GM06990 (cell line): ENCODE data around the gene PYM1.

Source experiments
- DNase-seq: peaks from one replicate; pipeline ENCODE4 v3.0.0-alpha.2; 2011; ENCODE audit not compliant: insufficient read length; ENCODE audit errors: extremely low read depth
- H3K27me3 ChIP-seq: replicated peaks from 2 replicates; pipeline ENCODE4 v1.6.0; 2011; ENCODE audit warnings: low read length; ENCODE audit not compliant: control insufficient read depth, insufficient read depth
- H3K36me3 ChIP-seq: 2 replicates; pipeline ENCODE4 v1.5.1; 2011; ENCODE audit warnings: low read length; ENCODE audit not compliant: control insufficient read depth, insufficient read depth
- H3K4me3 ChIP-seq: replicated peaks from 2 replicates; pipeline ENCODE4 v1.5.1; 2011; ENCODE audit warnings: low read depth, mild to moderate bottlenecking, control low read depth, low read length
- TF ChIP-seq, protein P1 (sequence below): IDR thresholded peaks from 2 replicates; pipeline ENCODE4 v1.5.1; 2011; ENCODE audit warnings: low read length, control low read depth, mild to moderate bottlenecking, inconsistent platforms; ENCODE audit not compliant: insufficient read depth, poor library complexity, severe bottlenecking

Gene PYM1

GRCh38 chr12:55965240-55965639, 37.5 kb upstream of the PYM1 start:
- no peak overlapping the region for H3K4me3 ChIP-seq
- TF ChIP-seq, protein P1, sequence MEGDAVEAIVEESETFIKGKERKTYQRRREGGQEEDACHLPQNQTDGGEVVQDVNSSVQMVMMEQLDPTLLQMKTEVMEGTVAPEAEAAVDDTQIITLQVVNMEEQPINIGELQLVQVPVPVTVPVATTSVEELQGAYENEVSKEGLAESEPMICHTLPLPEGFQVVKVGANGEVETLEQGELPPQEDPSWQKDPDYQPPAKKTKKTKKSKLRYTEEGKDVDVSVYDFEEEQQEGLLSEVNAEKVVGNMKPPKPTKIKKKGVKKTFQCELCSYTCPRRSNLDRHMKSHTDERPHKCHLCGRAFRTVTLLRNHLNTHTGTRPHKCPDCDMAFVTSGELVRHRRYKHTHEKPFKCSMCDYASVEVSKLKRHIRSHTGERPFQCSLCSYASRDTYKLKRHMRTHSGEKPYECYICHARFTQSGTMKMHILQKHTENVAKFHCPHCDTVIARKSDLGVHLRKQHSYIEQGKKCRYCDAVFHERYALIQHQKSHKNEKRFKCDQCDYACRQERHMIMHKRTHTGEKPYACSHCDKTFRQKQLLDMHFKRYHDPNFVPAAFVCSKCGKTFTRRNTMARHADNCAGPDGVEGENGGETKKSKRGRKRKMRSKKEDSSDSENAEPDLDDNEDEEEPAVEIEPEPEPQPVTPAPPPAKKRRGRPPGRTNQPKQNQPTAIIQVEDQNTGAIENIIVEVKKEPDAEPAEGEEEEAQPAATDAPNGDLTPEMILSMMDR: no peak
- no peaks in the 10 kb centered on the region for H3K36me3 ChIP-seq
- DNase-seq: no peak
- no peaks in the 10 kb centered on the region for H3K27me3 ChIP-seq

GRCh38 chr12:55963760-55964159, 36.1 kb upstream of the PYM1 start:
- H3K36me3 ChIP-seq: no peaks in the 10 kb centered on the region
- TF ChIP-seq, protein P1: no peak
- H3K27me3 ChIP-seq: no peaks in the 10 kb centered on the region
- H3K4me3 ChIP-seq: no peak overlapping the region
- DNase-seq: no peak

DNA sequence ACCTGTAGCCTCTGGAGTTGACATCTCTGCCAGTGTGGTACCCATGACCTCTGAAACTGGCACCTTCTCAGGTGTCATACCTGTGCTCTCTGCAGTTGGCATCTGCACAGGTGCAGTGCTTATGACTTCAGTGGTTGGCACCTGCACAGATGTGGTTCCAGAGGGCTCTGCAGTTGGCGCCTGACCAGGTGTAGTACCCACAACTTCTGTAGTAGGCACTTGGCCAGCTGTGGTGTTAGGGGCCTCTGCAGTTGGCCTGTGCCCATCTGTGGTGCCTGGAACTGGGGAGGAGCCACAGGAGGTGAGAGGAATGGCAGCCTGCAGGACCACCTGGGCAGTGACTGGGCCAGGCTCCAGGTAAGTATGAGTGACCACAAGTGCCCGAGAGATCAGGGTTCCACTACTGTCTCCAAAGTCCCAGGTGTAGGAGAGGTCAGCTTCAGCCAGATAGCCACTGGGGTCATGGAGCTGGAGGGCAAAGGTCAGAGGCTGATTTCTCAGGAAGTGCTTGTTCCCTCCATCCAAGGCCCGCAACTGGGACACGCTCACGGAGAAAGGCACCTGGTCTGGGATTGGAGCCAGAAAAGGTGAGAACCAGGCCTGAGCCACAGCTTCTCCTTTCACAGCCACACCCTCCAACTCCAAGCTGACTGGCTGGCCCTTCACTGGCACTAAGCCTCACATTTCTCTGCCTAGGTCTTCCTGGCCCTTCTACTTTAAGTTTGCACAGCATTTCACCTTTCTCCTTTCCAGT, 29.6 kb upstream of the PYM1 start:
- DNase-seq: no peak
- TF ChIP-seq, protein P1: no peak
- no peaks in the 10 kb centered on the region for H3K27me3 ChIP-seq
- H3K4me3 ChIP-seq: no peak overlapping the region
- peaks cover 14% of the 10 kb centered on the region for H3K36me3 ChIP-seq

GRCh38 chr12:55955800-55956508, 28.3 kb upstream of the PYM1 start:
- Histone ChIP-seq H3K36me3 (peaks cover 21% of the 10 kb centered on the region), H3K4me3 (no peak overlapping the region)
- DNase-seq: no peak

GRCh38 chr12:55955344-55955743, 27.6 kb upstream of the PYM1 start:
- TF ChIP-seq, protein P1: no peak
- H3K36me3 ChIP-seq: peaks cover 21% of the 10 kb centered on the region
- no peak for DNase-seq

More at GRCh38 chr12:55955800-55956508, 28.3 kb upstream of the PYM1 start:
- TF ChIP-seq, protein P1: peak; percentile 45
- H3K27me3 ChIP-seq: no peaks in the 10 kb centered on the region

More at GRCh38 chr12:55955344-55955743, 27.6 kb upstream of the PYM1 start:
- Histone ChIP-seq H3K27me3 (no peaks in the 10 kb centered on the region), H3K4me3 (no peak overlapping the region)
